NOMO-1 (cell line): ENCODE measurements around the gene FHOD3.

Experiments used
- DNase-seq, 2 experiments: peaks; one replicate each; lab custom pipeline; 2025; ENCODE audit not compliant: unreplicated experiment in 2 of 2; lab: John Stamatoyannopoulos, UW

Gene FHOD3

GRCh38 chr18:36403896-36404820, 106.6 kb downstream of the FHOD3 start:
- no peak for DNase-seq

GRCh38 chr18:36405611-36406010, 108.1 kb downstream of the FHOD3 start:
- DNase-seq, result no peak

- DNase-seq, result no peak
Observed at GRCh38 chr18:36406805-36407204, 109.3 kb downstream of the FHOD3 start.

GRCh38 chr18:36408606-36409005, 111.1 kb downstream of the FHOD3 start:
- DNase-seq, result no peak

- no peak for DNase-seq
Observed at GRCh38 chr18:36409779-36410178, 112.3 kb downstream of the FHOD3 start.

- no peak for DNase-seq
Observed at GRCh38 chr18:36410346-36410745, 112.8 kb downstream of the FHOD3 start.

GRCh38 chr18:36411745-36412168, 114.2 kb downstream of the FHOD3 start:
- DNase-seq, result no peak

GRCh38 chr18:36412778-36413177, 115.3 kb downstream of the FHOD3 start:
- no peak for DNase-seq

- DNase-seq, result no peak
Observed at GRCh38 chr18:36415171-36415570, 117.7 kb downstream of the FHOD3 start.

GRCh38 chr18:36415625-36416024, 118.1 kb downstream of the FHOD3 start:
- no peak for DNase-seq

- no peak for DNase-seq
Observed at GRCh38 chr18:36419188-36419899, 121.8 kb downstream of the FHOD3 start.

GRCh38 chr18:36419900-36420531, 122.5 kb downstream of the FHOD3 start:
- no peak for DNase-seq

- DNase-seq, result no peak
Observed at GRCh38 chr18:36420826-36421225, 123.3 kb downstream of the FHOD3 start.

- DNase-seq, result no peak
Observed at GRCh38 chr18:36424741-36425142, 127.2 kb downstream of the FHOD3 start.

- DNase-seq, result no peak
Observed at GRCh38 chr18:36427369-36427768, 129.9 kb downstream of the FHOD3 start.

- DNase-seq, result no peak
Observed at GRCh38 chr18:36427831-36428230, 130.3 kb downstream of the FHOD3 start.

GRCh38 chr18:36428431-36429029, 131.0 kb downstream of the FHOD3 start:
- no peak for DNase-seq

GRCh38 chr18:36432880-36433555, 135.5 kb downstream of the FHOD3 start:
- DNase-seq, result no peak

GRCh38 chr18:36436387-36436786, 138.9 kb downstream of the FHOD3 start:
- no peak for DNase-seq

GRCh38 chr18:36440614-36441013, 143.1 kb downstream of the FHOD3 start:
- DNase-seq, result no peak
